C4-2B (cell line): Measurements from ENCODE around the gene UCP3.

Experiments
- H3K27ac ChIP-seq: fragments of 450-650 bp; 2 replicates; pipeline ENCODE4 v1.5.1; 2017
- ZFX ChIP-seq: fragments of 450-650 bp; IDR thresholded peaks from 2 replicates; pipeline ENCODE4 v1.6.1; 2017
- TF ChIP-seq, protein P1 (sequence below): fragments of 450-650 bp; conservative IDR thresholded peaks from 2 replicates; pipeline ENCODE4 v1.5.1; 2017; ENCODE audit warnings: mild to moderate bottlenecking

UCP3 gene

DNA sequence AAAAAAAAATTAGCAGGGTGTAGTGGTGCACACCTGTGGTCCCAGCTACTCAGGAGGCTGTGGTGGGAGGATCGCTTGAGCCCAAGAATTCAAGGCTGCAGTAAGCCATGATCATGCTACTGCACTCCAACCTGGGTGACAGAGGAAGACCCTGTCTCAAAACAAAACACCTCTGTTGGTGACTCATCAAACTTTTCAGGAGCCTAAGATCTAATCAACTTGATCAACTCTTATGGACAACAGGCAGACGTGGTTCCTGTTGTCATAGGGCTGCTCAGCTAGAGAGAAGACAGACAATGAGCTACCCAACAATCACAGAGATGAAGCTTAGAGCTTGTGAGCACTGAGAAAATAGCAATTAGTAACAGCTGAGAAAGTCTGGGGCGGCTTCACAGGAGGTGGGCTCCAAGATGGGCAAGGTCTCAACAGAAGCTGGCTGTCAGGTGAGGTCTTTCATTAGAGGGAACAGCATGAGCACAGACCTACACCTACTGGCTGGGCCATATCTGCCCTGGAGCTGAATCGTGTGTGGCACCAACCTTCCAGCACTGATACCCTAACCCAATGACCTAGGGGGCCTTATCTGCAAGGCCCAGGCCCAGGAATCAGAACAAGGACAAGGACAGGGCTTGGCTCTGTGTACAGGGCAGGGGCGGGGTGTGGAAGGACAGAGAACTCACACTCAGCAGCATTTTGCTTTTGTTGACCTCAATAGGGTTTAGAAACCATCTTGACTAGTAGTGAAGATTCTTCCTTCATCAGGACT, 7.2 kb upstream of the UCP3 start:
- H3K27ac ChIP-seq: no peak overlapping the region
- no peak for TF ChIP-seq ZFX
- TF ChIP-seq, protein P1, sequence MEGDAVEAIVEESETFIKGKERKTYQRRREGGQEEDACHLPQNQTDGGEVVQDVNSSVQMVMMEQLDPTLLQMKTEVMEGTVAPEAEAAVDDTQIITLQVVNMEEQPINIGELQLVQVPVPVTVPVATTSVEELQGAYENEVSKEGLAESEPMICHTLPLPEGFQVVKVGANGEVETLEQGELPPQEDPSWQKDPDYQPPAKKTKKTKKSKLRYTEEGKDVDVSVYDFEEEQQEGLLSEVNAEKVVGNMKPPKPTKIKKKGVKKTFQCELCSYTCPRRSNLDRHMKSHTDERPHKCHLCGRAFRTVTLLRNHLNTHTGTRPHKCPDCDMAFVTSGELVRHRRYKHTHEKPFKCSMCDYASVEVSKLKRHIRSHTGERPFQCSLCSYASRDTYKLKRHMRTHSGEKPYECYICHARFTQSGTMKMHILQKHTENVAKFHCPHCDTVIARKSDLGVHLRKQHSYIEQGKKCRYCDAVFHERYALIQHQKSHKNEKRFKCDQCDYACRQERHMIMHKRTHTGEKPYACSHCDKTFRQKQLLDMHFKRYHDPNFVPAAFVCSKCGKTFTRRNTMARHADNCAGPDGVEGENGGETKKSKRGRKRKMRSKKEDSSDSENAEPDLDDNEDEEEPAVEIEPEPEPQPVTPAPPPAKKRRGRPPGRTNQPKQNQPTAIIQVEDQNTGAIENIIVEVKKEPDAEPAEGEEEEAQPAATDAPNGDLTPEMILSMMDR: no peak

DNA sequence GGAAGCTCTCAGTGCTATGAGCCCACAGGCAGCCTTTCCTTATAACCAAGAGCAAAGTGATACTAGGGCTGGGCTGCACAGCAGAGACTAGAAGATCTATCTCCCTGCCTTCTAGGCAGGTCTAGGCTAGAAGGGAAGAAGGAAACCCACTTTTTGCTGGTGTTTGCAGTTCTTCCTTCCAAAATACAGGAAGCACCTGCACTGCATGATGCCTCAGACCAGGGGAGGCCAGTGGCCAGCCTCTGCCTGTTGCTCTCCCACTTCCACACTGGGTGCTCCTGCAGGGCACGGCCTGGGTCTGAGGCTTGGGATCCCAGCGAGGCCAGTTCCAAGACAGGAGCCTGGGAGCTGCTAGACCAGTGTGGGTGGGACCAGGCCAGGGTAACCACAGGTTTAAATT, 6.0 kb upstream of the UCP3 start:
- H3K27ac ChIP-seq: no peak overlapping the region
- no peak for TF ChIP-seq ZFX
- TF ChIP-seq, protein P1: no peak

DNA sequence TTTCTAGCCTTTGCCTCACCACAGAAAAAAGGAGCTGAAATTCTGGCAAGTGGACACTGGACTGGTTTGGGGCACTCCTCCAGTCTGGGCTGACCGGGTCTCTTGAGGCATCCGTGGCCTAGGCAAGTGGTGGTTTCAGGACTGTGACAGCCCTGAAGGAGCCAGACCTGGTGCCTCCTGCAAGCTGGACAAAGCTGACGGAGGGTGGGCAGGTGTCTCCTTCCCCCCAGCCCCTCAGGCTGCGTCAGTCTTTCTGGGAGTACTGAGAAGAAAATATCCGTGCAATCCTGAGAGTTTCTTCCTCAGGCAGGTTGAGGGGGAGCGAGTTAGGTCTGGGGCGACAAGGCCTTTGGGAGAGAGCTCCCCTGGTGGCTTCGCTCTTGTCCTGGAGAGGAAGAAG, 4.3 kb upstream of the UCP3 start:
- H3K27ac ChIP-seq: no peak overlapping the region
- TF ChIP-seq, protein P1: no peak
- no peak for TF ChIP-seq ZFX

DNA sequence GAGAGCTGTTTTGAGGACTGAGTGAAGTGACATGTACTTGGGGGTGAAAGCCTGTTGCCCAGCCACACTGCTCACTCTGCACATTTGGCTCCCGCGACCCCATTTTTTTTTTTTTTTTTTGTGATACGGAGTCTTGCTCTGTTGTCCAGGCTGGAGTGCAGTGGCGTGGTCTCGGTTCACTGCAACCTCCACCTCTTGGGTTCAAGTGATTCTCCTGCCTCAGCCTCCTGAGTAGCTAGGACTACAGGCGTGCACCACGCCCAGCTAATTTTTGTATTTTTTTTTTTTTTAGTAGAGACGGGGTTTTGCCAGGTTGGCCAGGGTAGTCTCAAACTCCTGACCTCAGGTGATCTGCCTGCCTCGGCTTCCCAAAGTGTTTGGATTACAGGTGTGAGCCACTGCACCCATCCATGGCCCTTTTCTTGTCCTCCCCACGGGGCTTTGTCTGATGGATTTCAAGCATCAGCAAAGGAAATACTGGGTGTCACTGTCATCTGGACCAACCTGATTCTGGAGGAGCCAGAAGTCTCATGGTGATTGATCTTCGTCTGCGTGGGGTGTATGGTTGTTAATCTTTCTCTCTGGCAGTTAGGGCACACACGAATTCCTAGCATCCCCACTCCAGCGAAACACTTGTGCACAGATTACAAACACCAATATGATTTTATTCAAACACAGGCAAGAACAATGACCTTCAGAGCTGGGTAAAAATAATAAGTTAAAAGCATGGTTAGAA, 3.4 kb upstream of the UCP3 start:
- no peak overlapping the region for H3K27ac ChIP-seq
- TF ChIP-seq, protein P1: no peak
- no peak for TF ChIP-seq ZFX

DNA sequence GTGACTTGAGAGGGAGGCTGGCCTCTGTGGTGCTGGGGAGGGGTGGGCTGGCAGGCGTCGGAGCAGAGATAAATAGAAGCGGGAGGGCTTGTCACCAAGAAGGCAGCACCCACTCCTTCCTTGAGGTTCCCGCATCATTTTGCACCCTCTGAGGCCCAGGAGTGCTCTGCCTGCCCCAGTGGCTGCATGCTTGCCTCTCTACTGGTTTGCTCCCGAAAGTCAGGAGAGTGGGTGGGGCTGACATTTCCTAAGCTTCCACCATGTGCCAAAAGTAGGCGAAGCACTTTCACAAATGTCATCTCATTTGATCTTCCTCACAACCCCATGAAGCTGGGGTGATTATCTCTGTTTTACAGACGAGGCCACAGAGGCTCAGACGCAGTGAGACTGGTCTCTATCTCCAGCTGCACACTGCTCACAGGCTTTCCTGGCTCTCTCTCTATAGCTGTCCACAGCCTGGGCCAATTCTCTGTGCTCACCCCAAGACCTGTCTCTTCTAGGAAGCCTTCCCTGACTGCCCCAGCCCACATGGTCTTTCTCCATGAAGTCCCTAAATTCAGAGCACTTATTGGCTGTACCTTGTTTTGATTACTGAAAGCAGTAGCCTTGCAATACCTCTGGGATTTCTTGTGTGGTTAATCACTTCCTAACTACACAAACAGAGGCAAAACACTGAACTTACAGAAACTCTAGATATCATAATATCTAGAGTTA, 2.6 kb upstream of the UCP3 start:
- no peak for TF ChIP-seq ZFX
- TF ChIP-seq, protein P1: no peak
- no peak overlapping the region for H3K27ac ChIP-seq

DNA sequence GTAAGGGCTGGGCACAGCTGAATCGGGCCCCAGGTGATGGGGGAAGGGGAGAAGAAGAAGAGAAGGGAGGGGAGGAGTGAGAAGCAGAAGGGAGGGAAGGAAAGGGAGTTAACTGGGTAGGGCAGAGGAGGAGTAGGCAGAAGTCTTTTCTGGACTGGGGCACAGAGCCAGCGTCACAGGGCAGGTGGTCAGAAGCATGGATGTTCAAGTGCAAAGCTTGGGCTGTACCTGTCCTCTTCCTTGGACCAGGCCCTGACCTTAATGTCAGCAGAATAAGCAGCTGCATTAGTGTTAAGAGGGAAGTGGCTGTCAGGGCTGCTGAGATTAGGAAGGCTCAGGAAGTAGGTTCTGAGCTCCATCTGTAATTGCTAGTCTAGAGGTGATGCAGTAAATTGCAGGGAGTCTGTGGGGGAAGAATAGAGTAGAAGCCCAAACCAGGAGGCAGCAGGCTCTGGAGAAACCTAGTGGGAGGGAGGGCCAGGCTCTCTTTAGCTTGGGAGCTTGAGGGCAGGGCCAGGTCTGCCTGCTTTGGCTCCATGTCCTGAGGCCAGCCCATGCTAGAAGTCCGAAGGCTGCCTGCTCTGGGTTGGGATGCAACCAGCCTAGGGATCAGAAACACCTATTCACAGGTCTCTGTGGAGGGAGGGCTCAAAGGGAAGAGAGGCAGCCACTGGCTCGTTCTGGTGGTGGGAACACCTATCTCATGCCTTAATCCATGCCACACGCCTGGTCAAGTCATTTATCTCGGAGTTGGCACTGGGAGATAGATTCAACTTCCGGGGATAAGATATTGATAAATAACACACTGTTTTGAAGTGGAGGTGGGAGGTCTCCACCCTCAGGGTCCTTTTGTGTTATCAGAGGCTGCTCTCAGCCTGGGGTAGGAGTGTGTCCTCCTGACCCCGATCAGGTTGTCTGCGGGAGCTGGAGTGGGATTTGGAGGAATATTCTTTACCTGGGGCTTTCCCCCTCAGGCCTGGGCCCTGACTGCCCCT, 1.7 kb upstream of the UCP3 start:
- H3K27ac ChIP-seq: no peak overlapping the region
- no peak for TF ChIP-seq ZFX
- TF ChIP-seq, protein P1: no peak
